DMS153 treated with DMSO at 0.1 percent for 48 hours (cell line): Measurements from ENCODE around the gene COL5A1.

Experiments
- DNase-seq: peaks from one replicate; lab custom pipeline; 2025; ENCODE audit not compliant: unreplicated experiment; lab: John Stamatoyannopoulos, UW

The COL5A1 gene

GRCh38 chr9:134625361-134626068 lies 16.1 kb upstream of the COL5A1 start:
- no peak for DNase-seq

GRCh38 chr9:134626069-134626423 lies 15.6 kb upstream of the COL5A1 start:
- no peak for DNase-seq

GRCh38 chr9:134626571-134627416 lies 14.8 kb upstream of the COL5A1 start:
- DNase-seq = no peak

GRCh38 chr9:134627417-134628353 lies 13.9 kb upstream of the COL5A1 start:
- no peak for DNase-seq

GRCh38 chr9:134628354-134628736 lies 13.3 kb upstream of the COL5A1 start:
- no peak for DNase-seq

- DNase-seq = no peak
These were observed 12.5 kb upstream of the COL5A1 start for GRCh38 chr9:134629061-134629585.

- no peak for DNase-seq
These were observed 11.8 kb upstream of the COL5A1 start for GRCh38 chr9:134629586-134630392.

- DNase-seq = no peak
These were observed 11.2 kb upstream of the COL5A1 start for GRCh38 chr9:134630393-134630790.

GRCh38 chr9:134630861-134631260 lies 10.7 kb upstream of the COL5A1 start:
- no peak for DNase-seq

- no peak for DNase-seq
These were observed 9.7 kb upstream of the COL5A1 start for GRCh38 chr9:134631881-134632280.

- no peak for DNase-seq
These were observed 9.3 kb upstream of the COL5A1 start for GRCh38 chr9:134632329-134632728.

- no peak for DNase-seq
These were observed 8.1 kb upstream of the COL5A1 start for GRCh38 chr9:134633362-134634142.

- no peak for DNase-seq
These were observed 7.4 kb upstream of the COL5A1 start for GRCh38 chr9:134634176-134634575.

- DNase-seq = no peak
These were observed 6.9 kb upstream of the COL5A1 start for GRCh38 chr9:134634667-134635230.

GRCh38 chr9:134635351-134636148 lies 6.1 kb upstream of the COL5A1 start:
- no peak for DNase-seq

GRCh38 chr9:134636149-134636507 lies 5.5 kb upstream of the COL5A1 start:
- DNase-seq = no peak

GRCh38 chr9:134637241-134637640 lies 4.4 kb upstream of the COL5A1 start:
- DNase-seq = no peak

- no peak for DNase-seq
These were observed 3.7 kb upstream of the COL5A1 start for GRCh38 chr9:134637696-134638501.
